Activated CD8-positive, alpha-beta memory T cell treated with anti-CD3 and anti-CD28 coated beads, Interleukin-2, amount 50 U/mL, for 1 hour (primary cell): ENCODE measurements around the gene SORBS1.
"Not testable (repeated sequence)": the region's sequence is repeated elsewhere in the genome, so short reads cannot be mapped to it uniquely, and the experiment has no call there.

Source experiments
- DNase-seq: peaks from one replicate; pipeline ENCODE4 v3.0.0-alpha.2; 2020; ENCODE audit errors: extremely low read depth

SORBS1 gene

DNA sequence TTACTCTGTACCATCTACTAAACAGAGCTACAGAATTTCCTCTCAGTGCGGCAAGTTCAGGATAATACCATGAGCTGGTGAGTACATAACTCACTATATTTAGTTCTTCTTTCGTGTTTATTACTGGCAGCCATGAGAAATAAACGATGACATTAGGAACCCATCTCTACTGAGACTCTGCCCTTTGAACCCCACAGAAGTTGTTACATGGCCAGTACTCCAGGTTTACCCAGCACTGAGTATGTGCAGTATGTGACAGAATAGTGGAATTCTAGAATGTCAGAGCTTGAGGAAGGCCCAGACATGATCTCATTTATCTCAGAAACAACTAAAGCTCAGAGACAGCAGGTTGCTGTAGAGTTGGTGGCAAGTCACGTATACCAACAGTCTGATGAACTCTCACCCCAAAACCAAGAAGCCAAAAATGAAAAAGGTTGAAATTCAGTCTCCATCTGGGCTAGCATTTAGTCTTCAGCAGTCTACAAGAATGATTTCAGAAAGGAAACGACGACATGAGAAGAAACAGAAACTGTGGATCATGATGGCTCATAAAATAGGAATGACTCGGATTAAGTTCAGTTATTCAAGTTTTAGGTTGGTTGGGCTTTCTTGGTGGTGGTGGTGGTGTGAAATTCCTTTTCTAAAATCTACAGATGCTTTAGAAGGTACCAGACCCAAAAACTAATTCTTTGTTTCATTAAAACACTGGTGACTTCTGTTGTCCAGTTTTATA lies 78.5 kb downstream of the SORBS1 start:
- no peak for DNase-seq

DNA sequence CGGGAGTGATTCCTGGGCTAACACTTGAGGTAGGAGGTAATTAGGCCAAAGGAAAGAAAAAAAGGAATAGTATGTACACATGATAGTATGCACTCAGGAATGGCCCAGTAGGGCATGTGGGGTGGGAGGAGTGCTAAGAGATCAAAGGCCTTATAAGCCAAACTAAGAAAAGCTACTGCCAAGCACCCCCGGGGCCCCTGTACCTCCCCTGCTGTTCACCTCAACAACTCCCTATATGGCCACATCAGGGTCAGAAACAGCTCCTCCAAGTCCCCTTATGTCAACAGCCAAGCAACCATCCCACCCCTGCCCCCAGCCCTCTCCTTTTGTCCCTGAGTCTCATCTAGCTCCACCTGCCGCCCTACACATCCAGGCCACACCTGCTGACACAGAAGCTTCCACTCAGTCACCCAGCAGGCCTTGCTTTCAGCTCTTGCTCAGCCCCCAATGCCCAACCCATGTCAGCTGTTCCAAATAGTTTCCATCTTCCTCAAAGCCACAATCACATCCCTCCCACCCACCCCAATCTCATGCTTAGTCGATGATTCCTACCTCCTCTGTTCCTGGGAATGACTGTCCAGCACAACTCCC lies 80.2 kb downstream of the SORBS1 start:
- DNase-seq = no peak

DNA sequence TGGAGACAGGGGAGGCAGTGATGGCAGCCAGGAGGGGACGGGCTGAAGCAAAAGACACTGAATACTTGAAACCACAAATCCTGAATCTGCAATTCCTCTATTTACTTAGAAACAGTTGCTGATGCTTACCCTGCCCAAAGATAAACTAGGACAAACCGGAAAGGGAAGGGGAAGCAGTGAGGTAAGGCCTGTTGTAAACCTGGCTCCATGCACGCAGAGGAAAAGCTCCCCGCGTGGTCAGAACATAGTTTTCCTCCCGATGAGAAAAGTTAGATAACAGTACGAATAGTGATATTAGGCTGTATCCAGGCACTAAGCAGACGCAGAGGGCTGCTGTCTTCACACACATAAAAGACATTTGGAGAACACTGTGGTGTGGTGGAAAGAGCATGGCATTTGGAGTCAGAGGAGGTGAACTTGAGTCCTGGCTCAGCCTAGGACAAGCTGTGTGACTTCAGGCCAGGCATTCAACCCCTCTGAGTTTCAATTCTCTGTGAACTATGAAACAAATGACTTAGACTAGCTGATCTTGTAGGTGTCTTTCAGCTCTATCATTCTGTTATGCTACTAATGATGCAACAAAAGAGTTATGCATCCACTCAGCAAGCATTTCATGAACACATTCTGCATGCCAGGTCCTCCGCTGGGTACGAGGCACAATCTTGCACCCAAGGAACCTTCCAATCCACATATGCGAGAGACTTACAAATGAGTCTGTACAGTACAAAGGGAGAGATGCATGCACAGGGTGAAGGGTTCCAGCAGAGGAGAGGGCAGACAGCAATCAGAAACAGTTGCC lies 80.9 kb downstream of the SORBS1 start:
- DNase-seq = no peak

DNA sequence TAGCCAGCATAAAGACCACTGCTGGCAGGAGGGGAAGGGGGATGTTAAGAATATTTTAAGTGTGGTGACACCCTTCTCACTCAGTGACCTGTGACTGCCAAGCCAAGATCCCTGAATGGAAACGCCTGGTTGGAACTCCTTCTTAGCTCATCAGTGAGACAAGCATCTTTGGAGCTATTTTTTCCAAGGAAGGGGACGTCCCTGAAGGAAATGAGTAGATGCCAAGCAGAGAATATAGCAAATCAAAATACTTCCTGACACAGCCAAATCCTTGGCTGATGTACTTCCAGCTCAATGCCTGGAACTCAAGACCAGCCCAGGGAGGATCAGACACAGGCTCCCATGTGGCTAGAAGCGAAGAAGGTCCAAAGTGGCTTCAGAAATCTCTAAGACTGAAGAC lies 82.2 kb downstream of the SORBS1 start:
- DNase-seq = no peak

DNA sequence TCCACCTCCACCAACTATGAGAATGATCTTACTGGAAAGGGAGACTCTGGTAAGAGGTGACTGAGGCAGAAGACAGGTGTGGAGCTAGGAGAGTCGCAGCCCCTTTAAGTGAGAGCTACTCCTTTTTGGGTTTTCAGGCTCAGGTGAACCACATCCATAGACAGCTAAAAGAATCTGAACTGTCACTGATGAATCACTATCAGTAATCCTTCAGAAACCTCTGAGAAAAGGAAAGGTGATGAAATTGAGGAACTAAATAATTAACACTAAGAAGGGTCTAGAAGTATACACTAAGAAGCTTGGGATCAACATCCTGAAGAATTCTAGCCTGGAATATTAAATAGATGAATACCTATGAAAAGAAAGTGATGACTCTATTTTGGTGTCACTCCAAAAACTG lies 83.0 kb downstream of the SORBS1 start:
- no peak for DNase-seq

DNA sequence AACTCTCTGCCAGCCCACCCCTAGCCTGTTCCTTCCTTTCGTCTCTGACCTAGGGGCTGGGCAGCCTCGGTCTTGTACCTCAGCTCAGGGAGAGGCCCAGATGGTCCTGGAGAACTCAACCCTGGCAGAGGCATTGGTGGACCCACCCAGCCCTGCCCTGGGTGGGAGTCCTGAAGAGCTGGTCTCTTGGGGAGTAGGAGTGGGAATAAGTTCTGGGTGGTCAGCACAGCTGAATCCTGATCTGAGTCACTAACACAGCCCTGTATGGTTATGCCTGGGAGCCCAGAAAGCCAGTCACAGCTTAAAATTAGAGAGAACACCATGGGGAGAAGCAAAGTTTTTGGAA lies 84.0 kb downstream of the SORBS1 start:
- DNase-seq = no peak

DNA sequence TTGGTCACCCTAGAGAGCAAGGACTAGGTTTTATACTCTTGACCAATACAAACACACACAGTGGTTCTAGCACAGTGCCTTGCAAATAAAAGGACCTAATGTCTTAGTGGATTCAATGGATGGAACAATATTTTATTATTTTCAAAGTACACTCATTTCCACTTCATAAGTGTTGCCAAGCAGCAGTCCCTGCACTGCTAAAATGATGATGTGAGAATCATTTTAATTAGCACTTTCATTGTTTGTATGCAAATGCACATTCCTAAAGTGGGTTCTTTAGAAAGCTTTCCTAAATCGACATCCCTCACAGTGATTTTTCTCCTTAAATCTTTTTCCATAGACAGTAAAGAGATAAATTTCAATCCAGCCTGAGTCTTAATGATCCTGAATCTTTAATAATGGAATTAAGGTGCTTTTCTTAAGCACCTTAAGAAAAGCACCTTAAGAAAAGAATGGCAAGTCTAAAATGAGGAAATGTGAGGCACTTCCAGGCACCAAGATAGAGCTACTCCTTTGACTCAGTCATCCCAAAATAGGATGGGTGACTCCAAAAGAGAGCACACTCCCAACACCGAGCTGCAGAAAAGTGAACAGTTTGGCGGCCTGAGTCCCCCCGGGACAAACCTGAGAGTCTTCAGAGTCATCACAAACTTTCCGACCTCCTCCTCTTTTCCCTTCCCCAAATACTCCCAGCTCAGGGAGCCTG lies 84.5 kb downstream of the SORBS1 start:
- no peak for DNase-seq

DNA sequence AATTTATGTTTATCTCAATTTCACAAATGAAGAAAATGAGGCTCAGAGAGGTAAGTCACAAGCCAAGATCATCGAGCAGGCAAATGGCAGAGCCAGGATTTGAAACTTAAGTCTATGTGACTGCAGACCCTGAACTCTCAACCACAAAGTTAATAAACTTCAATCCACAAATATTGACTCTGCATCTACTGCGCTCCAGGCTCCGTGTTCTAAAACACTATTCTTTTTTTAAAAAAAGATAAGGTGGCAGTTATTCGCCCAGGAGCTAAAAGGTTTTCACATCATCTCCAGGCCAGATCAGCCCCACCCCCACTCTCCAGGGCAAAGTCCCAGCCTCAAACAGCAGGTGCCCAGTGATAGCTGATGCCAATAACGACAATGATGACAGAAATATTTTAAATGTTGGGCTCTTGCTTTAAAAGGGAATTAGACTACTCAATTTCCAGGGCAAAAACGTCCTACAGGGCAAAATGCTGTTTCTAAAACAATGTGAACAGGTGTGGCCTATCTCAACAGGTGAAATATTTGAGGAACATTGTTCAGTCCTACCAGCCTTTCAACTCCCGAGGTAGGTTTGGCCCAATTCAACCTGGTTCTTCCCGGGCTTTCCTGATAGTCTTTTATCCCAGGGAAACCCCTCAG lies 85.2 kb downstream of the SORBS1 start:
- no peak for DNase-seq

DNA sequence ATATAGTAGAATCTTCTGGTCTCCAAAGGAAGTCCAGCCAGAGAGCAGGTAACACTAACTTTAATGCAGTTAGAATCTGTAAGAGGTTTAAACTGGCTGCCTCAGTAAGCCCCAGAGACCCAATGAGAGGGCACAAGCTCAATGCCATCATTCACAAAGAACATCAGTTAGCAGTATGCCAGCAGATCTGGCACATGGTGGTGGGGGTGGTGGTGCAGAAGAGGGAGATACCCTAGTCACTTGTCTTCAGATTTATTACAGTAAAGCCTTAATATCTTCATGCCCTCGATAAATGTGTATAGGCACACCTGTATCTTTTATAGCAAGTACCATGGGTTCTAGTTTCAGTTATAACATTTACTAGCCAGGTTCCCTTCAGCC lies 86.2 kb downstream of the SORBS1 start:
- no peak for DNase-seq

DNA sequence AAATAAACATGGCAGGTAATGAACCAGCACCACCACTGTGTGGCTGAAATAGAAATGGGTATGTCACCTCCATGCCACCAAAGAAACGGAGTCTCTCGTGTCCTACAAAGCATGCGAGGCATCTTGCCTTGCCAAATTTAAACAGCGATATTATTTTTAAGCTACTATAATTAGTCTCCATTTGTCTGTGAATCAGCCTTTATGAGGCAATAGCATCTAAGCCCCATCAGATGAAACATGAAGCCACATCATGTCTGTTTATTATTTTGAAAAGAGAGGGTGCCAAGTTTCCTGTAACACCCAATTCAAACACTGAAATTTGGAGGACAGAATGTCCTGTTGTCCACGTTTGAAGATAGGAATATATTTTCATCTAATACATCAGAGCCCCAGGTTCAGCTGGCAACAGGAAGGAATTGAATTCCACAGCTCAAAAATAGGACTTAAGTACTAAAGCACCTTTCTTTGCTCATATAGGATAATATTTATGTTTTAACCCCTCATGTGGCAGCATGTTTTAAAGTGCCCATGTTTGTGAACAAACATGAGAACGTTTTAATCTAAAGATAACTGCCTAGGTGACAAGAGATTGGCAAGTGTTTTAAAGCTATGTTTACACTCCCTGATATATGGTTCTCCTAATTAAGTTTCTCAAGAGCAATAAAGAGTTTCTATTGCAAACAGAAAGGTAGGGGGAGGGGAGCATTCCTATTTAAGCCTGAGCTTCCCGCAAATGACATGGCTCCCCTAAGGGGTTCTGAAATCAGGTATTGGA lies 86.8 kb downstream of the SORBS1 start:
- no peak for DNase-seq

DNA sequence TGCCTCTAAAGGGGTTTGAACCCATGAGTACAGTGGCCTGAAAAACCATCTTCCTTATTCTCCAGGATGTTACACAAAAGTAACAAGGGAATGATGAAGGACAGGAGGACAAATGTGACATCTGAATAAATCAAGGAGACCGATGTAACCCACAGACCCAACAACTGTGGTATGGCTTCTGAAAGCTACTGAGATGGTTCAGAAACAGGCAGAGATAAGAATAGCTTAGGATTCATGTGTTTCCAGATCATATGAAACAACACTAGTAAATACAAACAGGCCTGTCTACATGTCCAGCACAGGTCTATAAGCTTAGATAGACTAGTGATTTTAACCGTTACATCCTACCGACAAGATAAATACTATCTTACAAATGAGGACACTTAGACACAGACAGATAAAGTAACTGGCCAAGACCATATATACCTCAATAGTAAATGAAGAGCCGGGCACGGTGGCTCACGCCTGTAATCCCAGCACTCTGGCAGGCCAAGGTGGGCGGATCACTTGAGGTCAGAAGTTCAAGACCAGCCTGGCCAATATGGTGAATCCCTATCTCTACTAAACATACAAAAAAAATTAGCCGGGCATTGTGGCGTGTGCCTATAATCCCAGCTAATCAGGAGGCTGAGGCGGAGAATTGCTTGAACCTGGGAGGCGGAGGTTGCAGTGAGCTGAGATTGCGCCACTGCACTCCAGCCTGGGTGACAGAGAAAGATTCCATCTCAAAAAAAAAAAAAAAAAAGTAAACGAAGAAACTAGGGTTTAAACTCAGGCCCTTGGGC lies 88.7 kb downstream of the SORBS1 start:
- DNase-seq = no peak

DNA sequence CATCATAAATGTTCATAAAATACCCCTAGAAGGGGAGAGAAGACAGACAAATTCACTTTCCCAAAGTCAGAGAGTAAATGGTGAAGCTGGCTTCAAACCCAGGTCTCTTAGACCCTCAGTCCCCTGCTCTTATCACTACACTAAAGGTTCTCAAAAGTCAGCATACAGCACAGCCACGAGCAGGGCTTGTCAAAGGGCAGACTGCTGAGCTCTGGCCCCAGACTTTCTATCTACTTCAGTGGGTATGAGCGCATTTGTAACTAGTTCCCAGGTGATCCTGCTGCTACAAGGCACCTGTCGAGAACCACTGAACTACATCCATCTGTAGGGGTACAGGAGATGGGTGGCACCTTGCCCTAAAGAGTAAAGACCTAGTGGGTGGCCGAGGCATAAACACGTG lies 91.5 kb downstream of the SORBS1 start:
- DNase-seq = no peak

DNA sequence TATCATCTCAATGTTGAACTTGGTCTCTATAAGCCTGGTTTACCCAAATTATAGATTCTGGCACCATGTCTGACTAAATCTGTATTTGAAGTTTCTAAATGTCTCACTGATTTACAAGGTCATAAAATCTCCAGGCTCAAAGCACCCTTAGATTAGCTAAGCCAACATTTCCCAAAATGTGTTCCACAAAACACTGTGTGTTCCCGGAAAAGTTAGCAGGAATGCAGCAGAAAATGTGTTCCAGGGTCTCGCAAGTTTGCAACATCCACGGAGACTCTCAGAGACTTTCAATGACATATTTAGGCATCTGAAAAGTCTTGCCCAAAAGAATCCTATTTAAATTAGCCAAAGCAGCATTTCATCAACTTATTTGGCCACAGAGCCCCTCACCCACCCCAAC lies 91.9 kb downstream of the SORBS1 start:
- DNase-seq = no peak

DNA sequence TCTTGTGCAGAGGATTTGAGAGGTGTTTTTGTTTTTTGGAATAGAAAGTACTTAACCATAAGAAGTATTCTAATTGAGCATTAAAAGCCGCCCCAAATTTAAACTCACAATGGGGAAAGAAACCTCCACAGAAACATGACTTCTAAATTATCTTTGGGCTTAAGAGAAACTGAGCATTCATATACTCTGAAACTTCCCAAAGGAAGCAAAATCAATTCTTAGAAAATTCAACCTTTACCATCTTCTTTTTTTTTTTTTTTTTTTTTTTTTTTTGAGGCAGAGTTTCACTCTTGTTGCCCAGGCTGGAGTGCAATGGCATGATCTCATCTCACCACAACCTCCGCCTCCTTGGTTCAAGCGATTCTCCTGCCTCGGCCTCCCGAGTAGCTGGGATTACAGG lies 93.5 kb downstream of the SORBS1 start:
- not testable (repeated sequence) for DNase-seq

DNA sequence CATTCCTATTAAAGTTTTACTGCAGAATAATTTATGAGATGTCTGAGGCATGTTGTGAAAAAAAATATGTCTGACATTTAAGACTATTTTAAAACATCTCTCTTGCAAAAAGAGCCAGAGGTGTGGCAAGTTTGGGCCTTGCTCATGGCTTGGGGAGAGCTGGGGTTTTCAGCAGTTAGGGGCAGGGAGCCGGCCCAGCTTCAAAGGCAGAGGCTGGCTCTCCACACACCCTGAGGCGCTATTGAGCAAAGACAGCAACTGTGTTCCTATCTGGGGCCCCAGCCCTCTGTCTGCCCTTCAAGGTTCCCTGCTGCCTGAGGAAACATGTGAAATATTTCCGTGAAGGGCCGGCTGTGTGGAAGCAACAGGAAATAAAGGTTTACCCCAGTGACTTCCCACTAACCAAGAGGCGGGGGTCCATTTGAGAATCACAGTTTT lies 94.0 kb downstream of the SORBS1 start:
- DNase-seq = no peak

DNA sequence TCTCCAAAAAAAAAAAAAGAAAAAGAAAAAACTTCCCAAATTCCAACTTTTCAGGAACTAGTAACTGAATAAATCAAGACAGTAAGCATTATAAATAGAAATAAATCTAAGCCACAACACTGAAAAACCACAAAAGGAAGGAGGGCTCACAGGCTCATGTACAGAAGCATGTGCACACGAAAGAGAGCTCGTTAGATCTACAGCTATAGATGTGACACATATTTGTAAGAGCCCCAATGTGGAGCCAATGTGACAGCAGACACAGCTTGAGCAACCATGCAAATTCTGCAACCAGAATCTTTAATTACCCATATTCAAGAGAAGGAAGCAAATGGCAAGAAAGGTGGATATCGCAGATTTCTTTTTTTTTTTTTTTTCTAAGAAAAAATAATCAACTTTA lies 94.7 kb downstream of the SORBS1 start:
- DNase-seq = no peak

DNA sequence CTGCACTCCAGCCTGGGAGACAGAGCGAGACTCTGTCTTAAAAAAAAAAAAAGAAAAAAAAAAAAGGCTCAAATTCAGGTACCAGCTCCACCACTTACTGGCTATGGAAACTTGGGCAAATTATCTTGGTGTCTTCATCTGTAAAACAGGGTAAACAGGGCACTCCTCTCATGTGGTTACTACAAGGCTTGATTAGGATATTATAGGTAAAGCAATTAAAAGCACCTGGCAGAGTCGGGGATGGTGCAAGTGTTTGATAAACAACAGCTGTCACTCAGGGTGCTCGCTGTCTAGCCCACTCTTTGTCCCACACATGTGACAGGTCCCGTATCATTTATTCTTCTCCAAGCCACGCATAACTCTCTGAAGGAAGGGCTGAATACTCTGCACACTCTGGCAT lies 96.9 kb downstream of the SORBS1 start:
- DNase-seq = no peak

DNA sequence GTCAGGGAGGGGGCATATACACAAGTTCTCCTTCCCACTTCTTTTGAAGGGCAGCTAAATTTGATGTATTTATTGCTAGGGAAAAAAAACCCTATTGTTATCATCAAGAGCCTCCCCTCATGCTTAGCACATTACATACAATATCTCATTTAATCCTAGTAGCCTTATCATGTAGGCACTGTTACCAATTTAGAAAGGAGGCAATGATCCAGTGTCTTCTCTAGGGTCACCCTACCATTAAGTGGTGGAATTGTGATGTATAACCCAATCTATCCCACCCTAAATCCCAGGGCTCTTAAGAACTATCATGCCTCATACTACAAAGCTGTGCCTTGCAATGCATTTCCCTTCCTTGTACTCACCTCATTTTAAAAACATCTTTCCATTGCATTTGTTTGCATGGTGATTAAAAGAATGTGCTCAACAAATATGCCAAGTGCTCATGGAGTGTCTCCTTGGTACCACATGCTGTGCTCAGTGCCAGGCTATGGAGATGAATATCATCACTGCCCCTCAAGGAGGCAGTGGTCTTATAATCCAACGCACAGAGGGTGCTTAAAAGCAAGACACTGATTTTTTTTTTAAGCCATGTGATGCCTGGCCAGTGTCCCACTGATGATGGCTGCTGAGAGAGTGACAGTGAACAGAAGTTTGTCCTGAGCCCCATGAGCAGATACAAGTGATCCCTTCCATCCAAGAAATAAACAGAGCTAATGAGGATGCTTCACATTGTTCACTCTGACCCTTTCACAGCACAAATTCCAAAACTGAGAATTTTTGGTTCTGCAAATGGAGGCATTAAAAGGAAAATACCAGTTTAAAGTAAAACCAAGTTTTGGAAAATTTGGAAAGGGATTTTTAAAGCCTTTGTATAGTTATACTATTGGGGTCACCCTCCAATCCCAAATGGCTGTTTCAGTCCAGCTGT lies 98.2 kb downstream of the SORBS1 start:
- DNase-seq = no peak

DNA sequence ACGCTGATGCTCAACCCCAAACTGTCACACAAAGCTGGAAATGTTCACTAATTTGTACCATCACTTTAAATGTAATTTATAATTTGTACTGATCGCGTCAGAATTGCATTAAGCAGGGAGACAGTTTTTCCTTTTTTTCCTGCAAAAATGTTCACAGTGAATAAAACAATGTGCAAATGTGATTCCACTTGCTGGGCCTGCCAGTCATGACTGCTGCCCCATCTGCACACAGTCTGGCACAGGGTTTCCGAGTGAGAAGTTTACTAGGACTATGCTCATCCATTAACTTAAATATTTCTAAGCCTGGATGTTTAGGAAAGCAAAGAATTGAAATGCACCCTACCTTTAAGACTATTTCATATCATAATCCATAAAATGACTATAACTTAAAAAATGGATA lies 99.6 kb downstream of the SORBS1 start:
- DNase-seq = no peak
